Measurements from ENCODE around the gene OSBPL10.

DNA sequence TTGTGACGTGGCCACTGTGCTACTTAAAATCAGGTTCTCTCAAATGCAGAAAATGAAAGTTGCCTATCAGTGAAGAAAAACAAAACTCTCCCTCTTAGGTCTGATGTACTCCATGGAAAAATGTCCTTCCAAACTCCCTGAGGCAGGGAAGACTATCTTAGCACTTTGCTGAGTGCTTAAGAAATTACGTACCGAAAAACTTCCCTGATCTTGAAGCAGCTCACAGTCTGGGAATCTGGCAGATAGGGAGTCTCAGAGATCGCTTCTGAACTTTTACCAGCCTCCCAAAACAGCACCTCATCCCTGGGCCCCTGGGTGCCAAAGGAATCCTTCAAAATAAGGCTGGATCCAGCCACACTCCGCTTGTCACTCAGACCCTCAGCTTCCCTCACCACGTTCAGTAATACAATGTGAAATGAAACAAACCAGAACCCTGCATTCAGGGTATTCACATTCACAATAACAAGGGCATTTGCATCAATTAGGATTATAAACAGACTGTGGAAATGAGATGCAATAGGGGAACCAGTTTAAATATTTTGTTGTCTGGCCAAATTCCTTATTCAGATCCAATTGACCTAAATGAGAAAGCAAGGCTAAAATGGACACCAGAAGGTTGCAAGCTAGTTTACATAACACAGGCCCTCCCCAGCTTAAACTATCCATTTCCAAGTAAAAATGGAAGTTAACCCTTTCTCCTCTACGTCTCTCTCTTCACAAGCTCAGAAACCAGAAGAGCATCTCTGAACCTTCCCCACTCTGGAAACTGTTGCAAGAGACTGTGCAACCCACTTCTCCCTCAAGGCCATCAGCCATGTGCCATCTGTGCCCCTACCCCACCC, 20.9 kb downstream of the OSBPL10 start:
- TF ChIP-seq CTCF (conservative IDR thresholded peaks at IDR 0.05 in 1 of 2, IDR thresholded peaks at IDR 0.05 in 1 of 2; ENCODE audit: low read depth in 1 of 2, low read length in 2 of 2), result no peak
- no peak for TF ChIP-seq EZH2 (IDR thresholded peaks at IDR 0.05; ENCODE audit: low read length, missing control alignments)

All from fibroblast of lung (primary cell).